Upper lobe of left lung (tissue), 4 donors: ENCODE measurements around the gene CRABP1.

Source experiments
- CTCF ChIP-seq, 6 experiments: fragments of 450-650 bp in 4 of 6; fragments of 200-600 bp in 2 of 6; sonication (generic) in 2 of 6; IDR thresholded peaks; one replicate each; pipeline ENCODE4 v1.5.1; 2016 to 2019; ENCODE audit warnings: antibody characterized with exemption in 6 of 6
- POLR2A ChIP-seq, 4 donors: fragments of 450-650 bp; IDR thresholded peaks; one replicate each; pipeline ENCODE4 v1.5.1; 2016 to 2017; ENCODE audit warnings: antibody characterized with exemption in 4 of 4, mild to moderate bottlenecking in 2 of 4

GRCh38 chr15:78388865-78389264 is 48.7 kb downstream of the CRABP1 start:
- TF ChIP-seq CTCF (IDR thresholded peaks at IDR 0.05) (no peak), POLR2A (IDR thresholded peaks at IDR 0.05) (no peak)
